Neuronal stem cell (in vitro differentiated cells): ENCODE data around the gene GNAT2.
A peak's percentile ranks its signal among the peaks of the same experiment; 100 is the strongest.

Source experiments
- DNase-seq: peaks from one replicate; pipeline ENCODE4 v3.0.0-alpha.2; 2013; ENCODE audit warnings: low spot score
- H2AFZ ChIP-seq: one replicate; pipeline ENCODE4 v1.6.1; 2013; ENCODE audit warnings: mild to moderate bottlenecking, low read length, inconsistent platforms
- H2AK5ac ChIP-seq: 2 replicates; pipeline ENCODE4 v1.6.1; 2013; ENCODE audit warnings: low read depth, mild to moderate bottlenecking, inconsistent platforms, low read length, moderate library complexity, mixed read lengths
- H2BK120ac ChIP-seq: 2 replicates; pipeline ENCODE4 v1.6.1; 2013; ENCODE audit warnings: low read depth, mild to moderate bottlenecking, inconsistent platforms, low read length, moderate library complexity, mixed read lengths
- H2BK12ac ChIP-seq: one replicate; pipeline ENCODE4 v1.6.1; 2013; ENCODE audit warnings: low read length, inconsistent platforms
- H2BK15ac ChIP-seq: 2 replicates; pipeline ENCODE4 v1.6.1; 2013; ENCODE audit warnings: mild to moderate bottlenecking, low read length, inconsistent platforms, mixed read lengths
- H2BK5ac ChIP-seq: one replicate; pipeline ENCODE4 v1.6.1; 2013; ENCODE audit warnings: inconsistent platforms, mild to moderate bottlenecking, low read length, moderate library complexity
- H3K14ac ChIP-seq: one replicate; pipeline ENCODE4 v1.6.1; 2013; ENCODE audit warnings: low read length, inconsistent platforms
- H3K18ac ChIP-seq: 2 replicates; pipeline ENCODE4 v1.6.1; 2013; ENCODE audit warnings: low read length, inconsistent platforms
- H3K23ac ChIP-seq: 2 replicates; pipeline ENCODE4 v1.6.1; 2013; ENCODE audit warnings: low read depth, mild to moderate bottlenecking, mixed read lengths, low read length, inconsistent platforms; ENCODE audit not compliant: poor library complexity
- H3K27ac ChIP-seq: replicated peaks from 3 replicates; pipeline ENCODE4 v1.5.1; 2013; ENCODE audit warnings: low read length, inconsistent platforms
- H3K27me3 ChIP-seq, 3 experiments: 2 replicates each; pipeline ENCODE4 v1.6.1; 2013; ENCODE audit warnings: low read length in 3 of 3, mild to moderate bottlenecking in 2 of 3, inconsistent platforms in 1 of 3, low read depth in 1 of 3, mixed read lengths in 1 of 3, moderate library complexity in 1 of 3; ENCODE audit not compliant: control insufficient read depth in 3 of 3, insufficient read depth in 3 of 3
- H3K36me3 ChIP-seq, 2 donors: replicated peaks in 1 of 2; 2 replicates each; pipeline ENCODE4 v1.6.1; 2013; ENCODE audit warnings: low read length in 2 of 2; ENCODE audit not compliant: control insufficient read depth in 2 of 2, insufficient read depth in 2 of 2
- H3K4ac ChIP-seq: 2 replicates; pipeline ENCODE4 v1.6.1; 2013; ENCODE audit warnings: inconsistent platforms, mild to moderate bottlenecking, low read length, moderate library complexity
- H3K4me1 ChIP-seq, 2 donors: 1 replicate in 1 of 2; 2 replicates in 1 of 2; pipeline ENCODE4 v1.6.1; 2013; ENCODE audit warnings: low read length in 2 of 2, low read depth in 1 of 2; ENCODE audit not compliant: control insufficient read depth in 2 of 2, insufficient read depth in 1 of 2
- H3K4me2 ChIP-seq: one replicate; pipeline ENCODE4 v1.6.1; 2013; ENCODE audit warnings: mild to moderate bottlenecking, low read length, inconsistent platforms; ENCODE audit not compliant: insufficient read depth, poor library complexity, severe bottlenecking
- H3K4me3 ChIP-seq, 2 donors: 2 replicates each; pipeline ENCODE4 v1.5.1; 2013; ENCODE audit warnings: low read length in 2 of 2, mild to moderate bottlenecking in 2 of 2, inconsistent platforms in 1 of 2, moderate library complexity in 1 of 2
- H3K79me1 ChIP-seq: one replicate; pipeline ENCODE4 v1.6.1; 2013; ENCODE audit warnings: low read depth, mild to moderate bottlenecking, inconsistent platforms, low read length, moderate library complexity
- H3K9ac ChIP-seq: one replicate; pipeline ENCODE4 v1.6.1; 2013; ENCODE audit warnings: mild to moderate bottlenecking, low read depth, low read length, inconsistent platforms; ENCODE audit not compliant: poor library complexity
- H3K9me3 ChIP-seq, 2 donors: replicated peaks in 1 of 2; 2 replicates each; pipeline versions ENCODE3 to v1.6.1; 2013; ENCODE audit warnings: low read length in 2 of 2, mild to moderate bottlenecking in 2 of 2, inconsistent platforms in 1 of 2, low read depth in 1 of 2, mixed read lengths in 1 of 2, moderate library complexity in 1 of 2; ENCODE audit not compliant: control insufficient read depth in 2 of 2, insufficient read depth in 1 of 2
- H4K8ac ChIP-seq: one replicate; pipeline ENCODE4 v1.6.1; 2013; ENCODE audit warnings: low read depth, mild to moderate bottlenecking, inconsistent platforms, low read length, moderate library complexity
- H4K91ac ChIP-seq: one replicate; pipeline ENCODE4 v1.6.1; 2013; ENCODE audit warnings: low read length, low read depth, mild to moderate bottlenecking, inconsistent platforms; ENCODE audit not compliant: poor library complexity
- WGBS, 2 donors: extraction: QIAGEN DNeasy Blood & Tissue Kit; methylation state at CpG; one replicate each; pipeline ENCODE4 v1.1.7; 2013; ENCODE audit warnings: missing lambda C conversion rate in 2 of 2, mixed read lengths in 1 of 2; ENCODE audit not compliant: insufficient read length in 2 of 2, insufficient replicate concordance in 1 of 2; ENCODE audit errors: extremely low coverage in 2 of 2; 5-methylcytosine and 5-hydroxymethylcytosine counted together

GNAT2 gene

GRCh38 chr1:109626682-109627408, 7.4 kb upstream of the GNAT2 start:
- Histone ChIP-seq H3K4me1 (peaks cover 5 to 17% of the 10 kb centered on the region in 2 donors), H2BK12ac (no peak overlapping the region), H3K14ac (no peak overlapping the region), H4K8ac (no peak overlapping the region), H3K36me3 (peaks cover 40 to 66% of the 10 kb centered on the region in 2 donors), H3K4me3 (no peak overlapping the region), H2AFZ (no peak overlapping the region), H3K9me3 (no peaks in the 10 kb centered on the region), H3K79me1 (peaks cover 13% of the 10 kb centered on the region), H3K27me3 (no peaks in the 10 kb centered on the region), H3K27ac (no peak overlapping the region), H4K91ac (no peak overlapping the region), H2AK5ac (no peak overlapping the region), H2BK15ac (no peak overlapping the region), H3K4me2 (no peak overlapping the region), H3K18ac (no peak overlapping the region), H3K4ac (no peak overlapping the region), H3K9ac (no peak overlapping the region), H2BK5ac (no peak overlapping the region), H2BK120ac (no peak overlapping the region), H3K23ac (no peak overlapping the region)
- no peak for DNase-seq
- no CpG with 5 or more reads among the region's 21 CpGs for WGBS, 2 donors

GRCh38 chr1:109625601-109626560, 6.5 kb upstream of the GNAT2 start:
- no CpG with 5 or more reads among the region's 32 CpGs for WGBS, 2 donors
- Histone ChIP-seq H2BK5ac (no peak overlapping the region), H3K14ac (no peak overlapping the region), H3K27me3 (no peaks in the 10 kb centered on the region), H3K4me2 (no peak overlapping the region), H2BK15ac (no peak overlapping the region), H3K4ac (no peak overlapping the region), H2BK120ac (no peak overlapping the region), H3K23ac (peak overlapping the region; percentile 25), H3K36me3 (peaks cover 36 to 56% of the 10 kb centered on the region in 2 donors), H2AK5ac (no peak overlapping the region), H4K91ac (no peak overlapping the region), H3K9ac (peak overlapping the region; percentile 51), H2AFZ (no peak overlapping the region), H3K4me3 (no peak overlapping the region), H3K79me1 (peaks cover 16% of the 10 kb centered on the region), H4K8ac (no peak overlapping the region), H3K27ac (no peak overlapping the region), H2BK12ac (no peak overlapping the region), H3K9me3 (no peaks in the 10 kb centered on the region), H3K4me1 (peaks cover 9 to 26% of the 10 kb centered on the region in 2 donors), H3K18ac (peak overlapping the region; percentile 33)
- no peak for DNase-seq

- H3K9me3 ChIP-seq, result no peaks in the 10 kb centered on the region
- H3K4ac ChIP-seq, result no peak overlapping the region
- H2BK12ac ChIP-seq, result no peak overlapping the region
- H3K18ac ChIP-seq, result peak overlapping the region; percentile 33
- H3K14ac ChIP-seq, result no peak overlapping the region
- no peak overlapping the region for H3K27ac ChIP-seq
- no peak overlapping the region for H2BK15ac ChIP-seq
- H3K23ac ChIP-seq, result peak overlapping the region; percentile 25
- H3K36me3 ChIP-seq, result peaks cover 32 to 51% of the 10 kb centered on the region in 2 donors
- no peak overlapping the region for H2BK120ac ChIP-seq
- H4K8ac ChIP-seq, result no peak overlapping the region
- H2AK5ac ChIP-seq, result peak overlapping the region; percentile 38
- peak overlapping the region; percentile 51 for H3K9ac ChIP-seq
- no peak overlapping the region for H3K4me2 ChIP-seq
- peaks cover 16% of the 10 kb centered on the region for H3K79me1 ChIP-seq
- H4K91ac ChIP-seq, result no peak overlapping the region
- DNase-seq, result no peak
- no peak overlapping the region for H2AFZ ChIP-seq
- no peak overlapping the region for H3K4me3 ChIP-seq
- no peaks in the 10 kb centered on the region for H3K27me3 ChIP-seq
- peak overlapping the region; percentile 62 for H2BK5ac ChIP-seq
- peaks cover 9 to 26% of the 10 kb centered on the region in 2 donors for H3K4me1 ChIP-seq
- WGBS, 2 donors, result no CpG with 5 or more reads among the region's 16 CpGs
These were observed 5.8 kb upstream of the GNAT2 start for GRCh38 chr1:109625176-109625575.
